AG10803 (cell line): ENCODE measurements around the gene GPS1.

Experiments
- DNase-seq: peaks from one replicate; pipeline ENCODE4 v3.0.0; 2010; ENCODE audit warnings: low read depth
- H3K4me3 ChIP-seq: 2 replicates; pipeline ENCODE4 v1.5.1; 2011; ENCODE audit warnings: mild to moderate bottlenecking, low read length, control low read depth
- CTCF ChIP-seq: conservative IDR thresholded peaks from 2 replicates; pipeline ENCODE4 v1.5.1; 2011; ENCODE audit warnings: mild to moderate bottlenecking, low read length, control low read depth, inconsistent platforms

GPS1 gene

GRCh38 chr17:82077617-82078358 lies 26.1 kb downstream of the GPS1 start:
- DNase-seq: no peak
- TF ChIP-seq CTCF: no peak
- H3K4me3 ChIP-seq: no peak overlapping the region

GRCh38 chr17:82078433-82078832 lies 26.7 kb downstream of the GPS1 start:
- H3K4me3 ChIP-seq: no peak overlapping the region
- TF ChIP-seq CTCF: no peak
- no peak for DNase-seq

GRCh38 chr17:82079001-82079677 lies 27.4 kb downstream of the GPS1 start:
- DNase-seq: no peak
- no peak for TF ChIP-seq CTCF
- H3K4me3 ChIP-seq: no peak overlapping the region

- no peak for TF ChIP-seq CTCF
- no peak overlapping the region for H3K4me3 ChIP-seq
- DNase-seq: no peak
Observed at GRCh38 chr17:82080048-82080788, 28.5 kb downstream of the GPS1 start.

GRCh38 chr17:82080789-82081464 lies 29.2 kb downstream of the GPS1 start:
- no peak for TF ChIP-seq CTCF
- no peak overlapping the region for H3K4me3 ChIP-seq
- DNase-seq: no peak

GRCh38 chr17:82081546-82081945 lies 29.8 kb downstream of the GPS1 start:
- H3K4me3 ChIP-seq: no peak overlapping the region
- DNase-seq: no peak
- no peak for TF ChIP-seq CTCF
